GM06990 (cell line): ENCODE data around the gene PALM.

Experiments
- DNase-seq: peaks from one replicate; pipeline ENCODE4 v3.0.0-alpha.2; 2011; ENCODE audit not compliant: insufficient read length; ENCODE audit errors: extremely low read depth
- H3K27me3 ChIP-seq: replicated peaks from 2 replicates; pipeline ENCODE4 v1.6.0; 2011; ENCODE audit warnings: low read length; ENCODE audit not compliant: control insufficient read depth, insufficient read depth
- H3K36me3 ChIP-seq: 2 replicates; pipeline ENCODE4 v1.5.1; 2011; ENCODE audit warnings: low read length; ENCODE audit not compliant: control insufficient read depth, insufficient read depth
- H3K4me3 ChIP-seq: replicated peaks from 2 replicates; pipeline ENCODE4 v1.5.1; 2011; ENCODE audit warnings: low read depth, mild to moderate bottlenecking, control low read depth, low read length
- CTCF ChIP-seq: IDR thresholded peaks from 2 replicates; pipeline ENCODE4 v1.5.1; 2011; ENCODE audit warnings: low read length, control low read depth, mild to moderate bottlenecking, inconsistent platforms; ENCODE audit not compliant: insufficient read depth, poor library complexity, severe bottlenecking

Gene PALM

GRCh38 chr19:710767-711166, 2.0 kb downstream of the PALM start:
- DNase-seq, result no peak
- no peak for TF ChIP-seq CTCF

GRCh38 chr19:711254-711653, 2.5 kb downstream of the PALM start:
- no peaks in the 10 kb centered on the region for H3K36me3 ChIP-seq
- DNase-seq, result no peak
- no peak for TF ChIP-seq CTCF
- H3K27me3 ChIP-seq, result no peaks in the 10 kb centered on the region; the same call in none of the 2 replicates
- no peak overlapping the region for H3K4me3 ChIP-seq

More at GRCh38 chr19:710767-711166, 2.0 kb downstream of the PALM start:
- no peaks in the 10 kb centered on the region for H3K36me3 ChIP-seq
- H3K4me3 ChIP-seq, result no peak overlapping the region
- H3K27me3 ChIP-seq, result no peaks in the 10 kb centered on the region; the same call in none of the 2 replicates

- Histone ChIP-seq H3K4me3 (no peak overlapping the region), H3K27me3 (no peaks in the 10 kb centered on the region; the same call in none of the 2 replicates), H3K36me3 (no peaks in the 10 kb centered on the region)
- TF ChIP-seq CTCF, result no peak
- DNase-seq, result no peak
Observed at GRCh38 chr19:715347-715746, 6.6 kb downstream of the PALM start.

- DNase-seq, result no peak
- TF ChIP-seq CTCF, result no peak
- Histone ChIP-seq H3K36me3 (no peaks in the 10 kb centered on the region), H3K4me3 (no peak overlapping the region), H3K27me3 (no peaks in the 10 kb centered on the region)
Observed at GRCh38 chr19:718251-718951, 9.7 kb downstream of the PALM start.

GRCh38 chr19:718991-719512, 10.3 kb downstream of the PALM start:
- TF ChIP-seq CTCF, result no peak
- no peaks in the 10 kb centered on the region for H3K36me3 ChIP-seq
- no peak overlapping the region for H3K4me3 ChIP-seq
- no peaks in the 10 kb centered on the region for H3K27me3 ChIP-seq
- no peak for DNase-seq
